H1 (cell line): ENCODE results near the gene PLEKHA4. TPM values are rescaled to one million over a fixed set of nuclear protein-coding genes. Genes with fewer than 3 reads are reported as not detected.

Experiments used
- CTCF ChIA-PET: fragments of 300-600 bp; sonication (Branson Sonifier 250); formaldehyde crosslinking; loops from one replicate; lab custom pipeline; 2021; ENCODE audit not compliant: partially characterized antibody; lab: Charles Lee
- POLR2A ChIA-PET: fragments of 300-600 bp; sonication (Branson Sonifier 250); formaldehyde crosslinking; loops from one replicate; lab custom pipeline; 2021; ENCODE audit warnings: inconsistent platforms; ENCODE audit not compliant: partially characterized antibody; lab: Charles Lee
- DNase-seq, 2 experiments: peaks; one replicate each; pipeline versions ENCODE4 v3.0.0 to v3.0.0-alpha.2; 2010 to 2022; ENCODE audit warnings: low spot score in 2 of 2, low read depth in 1 of 2, mixed read lengths in 1 of 2
- FAIRE-seq: peaks from 2 replicates; lab custom pipeline; 2011; peaks lifted over from hg19 to GRCh38; lab: Jason Lieb, UNC
- H2AFZ ChIP-seq: 2 replicates; pipeline ENCODE4 v1.8.1; 2012; ENCODE audit warnings: low read length, inconsistent platforms
- H2AK5ac ChIP-seq: 2 replicates; pipeline ENCODE4 v1.6.1; 2013; ENCODE audit warnings: low read depth, low read length
- H2BK120ac ChIP-seq: replicated peaks from 2 replicates; pipeline ENCODE3; 2013; ENCODE audit warnings: low read depth, low read length, inconsistent platforms
- H2BK12ac ChIP-seq: 2 replicates; pipeline ENCODE4 v1.6.1; 2013; ENCODE audit warnings: low read depth, low read length
- H2BK15ac ChIP-seq: 2 replicates; pipeline ENCODE4 v1.6.1; 2013; ENCODE audit warnings: low read length
- H2BK20ac ChIP-seq: 2 replicates; pipeline ENCODE4 v1.6.1; 2013; ENCODE audit warnings: low read length
- H2BK5ac ChIP-seq: 2 replicates; pipeline ENCODE4 v1.6.1; 2013; ENCODE audit warnings: low read depth, low read length
- H3K14ac ChIP-seq: 2 replicates; pipeline ENCODE4 v1.6.1; 2013; ENCODE audit warnings: inconsistent platforms; ENCODE audit not compliant: insufficient read length
- H3K18ac ChIP-seq: 2 replicates; pipeline ENCODE4 v1.6.1; 2013; ENCODE audit warnings: low read length; ENCODE audit errors: extremely low read depth
- H3K23ac ChIP-seq: 2 replicates; pipeline ENCODE4 v1.6.1; 2013; ENCODE audit warnings: inconsistent platforms; ENCODE audit not compliant: insufficient read length
- H3K23me2 ChIP-seq: 2 replicates; pipeline ENCODE4 v1.6.1; 2013; ENCODE audit warnings: low read depth, low read length
- H3K27ac ChIP-seq: 2 replicates; pipeline ENCODE4 v1.6.1; 2011; ENCODE audit warnings: low read depth, low read length, inconsistent platforms
- H3K27me3 ChIP-seq, 4 experiments: replicated peaks in 1 of 4; 1 replicate in 1 of 4; 2 replicates in 3 of 4; pipeline versions ENCODE4 v1.6.1 to v1.8.1; 2011 to 2013; ENCODE audit warnings: low read length in 3 of 4, mild to moderate bottlenecking in 3 of 4, inconsistent platforms in 2 of 4, mixed read lengths in 2 of 4, moderate library complexity in 1 of 4; ENCODE audit not compliant: control insufficient read depth in 3 of 4, insufficient read depth in 3 of 4; ENCODE audit errors: extremely low read depth in 1 of 4
- H3K36me3 ChIP-seq, 4 experiments: 2 replicates each; pipeline versions ENCODE4 v1.6.1 to v1.8.1; 2011 to 2013; ENCODE audit warnings: mild to moderate bottlenecking in 4 of 4, low read length in 3 of 4, moderate library complexity in 2 of 4, control low read depth in 1 of 4, inconsistent platforms in 1 of 4; ENCODE audit not compliant: insufficient read depth in 4 of 4, control insufficient read depth in 2 of 4
- H3K4ac ChIP-seq: replicated peaks from 2 replicates; pipeline ENCODE3; 2013; ENCODE audit warnings: low read length, low read depth, mixed read lengths, inconsistent platforms; ENCODE audit not compliant: insufficient read length
- H3K4me1 ChIP-seq, 4 experiments: replicated peaks in 1 of 4; 1 replicate in 1 of 4; 2 replicates in 3 of 4; pipeline versions ENCODE4 v1.6.1 to v1.8.1; 2011 to 2013; ENCODE audit warnings: low read length in 3 of 4, inconsistent platforms in 2 of 4, mixed read lengths in 1 of 4; ENCODE audit not compliant: insufficient read depth in 4 of 4, control insufficient read depth in 3 of 4
- H3K4me2 ChIP-seq, 2 experiments: 2 replicates each; pipeline versions ENCODE4 v1.6.1 to v1.8.1; 2011 to 2013; ENCODE audit warnings: low read depth in 2 of 2, low read length in 2 of 2, control low read depth in 1 of 2, inconsistent platforms in 1 of 2, mild to moderate bottlenecking in 1 of 2; ENCODE audit not compliant: insufficient read depth in 1 of 2
- H3K4me3 ChIP-seq, 4 experiments: fragments of 200-600, 300-600 bp in 1 of 4; sonication (generic), shearing (Covaris generic), sonication (Bioruptor Twin) in 1 of 4; 2 replicates each; pipeline versions ENCODE4 v1.5.1 to v1.8.1; 2011 to 2016; ENCODE audit warnings: low read length in 4 of 4, low read depth in 3 of 4, control low read depth in 2 of 4, inconsistent platforms in 2 of 4, mild to moderate bottlenecking in 2 of 4, mixed read lengths in 1 of 4, moderate library complexity in 1 of 4; ENCODE audit not compliant: insufficient read depth in 2 of 4; ENCODE audit errors: extremely low read depth in 1 of 4
- H3K56ac ChIP-seq: replicated peaks from 2 replicates; pipeline ENCODE3; 2013; ENCODE audit warnings: low read depth, mild to moderate bottlenecking, mixed read lengths, low read length, inconsistent platforms; ENCODE audit not compliant: insufficient read length
- H3K79me1 ChIP-seq: 2 replicates; pipeline ENCODE4 v1.6.1; 2013; ENCODE audit warnings: low read depth, low read length, control low read depth
- H3K79me2 ChIP-seq, 2 experiments: 2 replicates each; pipeline versions ENCODE4 v1.6.1 to v1.8.1; 2012 to 2013; ENCODE audit warnings: low read length in 2 of 2, mild to moderate bottlenecking in 2 of 2, inconsistent platforms in 1 of 2; ENCODE audit not compliant: insufficient read depth in 2 of 2, control insufficient read depth in 1 of 2
- H3K9ac ChIP-seq, 4 experiments: replicated peaks in 1 of 4; 1 replicate in 1 of 4; 2 replicates in 3 of 4; pipeline versions ENCODE4 v1.6.1 to v1.8.1; 2011 to 2013; ENCODE audit warnings: low read depth in 3 of 4, low read length in 3 of 4, control low read depth in 2 of 4, mild to moderate bottlenecking in 2 of 4, moderate library complexity in 2 of 4, inconsistent platforms in 1 of 4; ENCODE audit errors: extremely low read depth in 1 of 4
- H3K9me3 ChIP-seq, 2 experiments: 2 replicates each; pipeline versions ENCODE4 v1.6.1 to v1.8.1; 2012 to 2013; ENCODE audit warnings: mild to moderate bottlenecking in 2 of 2, moderate library complexity in 2 of 2, control low read depth in 1 of 2, inconsistent platforms in 1 of 2, low read depth in 1 of 2, low read length in 1 of 2, mixed read lengths in 1 of 2; ENCODE audit not compliant: insufficient read depth in 2 of 2
- H4K20me1 ChIP-seq, 2 experiments: replicated peaks in 1 of 2; 2 replicates each; pipeline versions ENCODE3 to v1.8.1; 2011 to 2013; ENCODE audit warnings: inconsistent platforms in 2 of 2, low read length in 2 of 2, mild to moderate bottlenecking in 1 of 2; ENCODE audit not compliant: insufficient read depth in 2 of 2, control insufficient read depth in 1 of 2
- H4K5ac ChIP-seq: 2 replicates; pipeline ENCODE4 v1.6.1; 2013; ENCODE audit warnings: low read length, low read depth, mixed read lengths, inconsistent platforms; ENCODE audit not compliant: insufficient read length
- H4K8ac ChIP-seq: 2 replicates; pipeline ENCODE4 v1.8.0; 2013; ENCODE audit warnings: mild to moderate bottlenecking, moderate library complexity, low read length, inconsistent platforms; ENCODE audit not compliant: insufficient read depth; ENCODE audit errors: extremely low read depth
- H4K91ac ChIP-seq: replicated peaks from 2 replicates; pipeline ENCODE3; 2013; ENCODE audit warnings: low read length, mixed read lengths, inconsistent platforms; ENCODE audit not compliant: insufficient read length
- CEBPB ChIP-seq: IDR thresholded peaks from 2 replicates; pipeline ENCODE4 v1.6.1; 2012; ENCODE audit warnings: low read depth, low read length
- EZH2 ChIP-seq: fragments of 200-600 bp; sonication (generic); IDR thresholded peaks from 2 replicates; pipeline ENCODE4 v1.7.1; 2012; ENCODE audit warnings: low read depth, mild to moderate bottlenecking, moderate library complexity, low read length, inconsistent platforms; ENCODE audit not compliant: severe bottlenecking
- KDM4A ChIP-seq: IDR thresholded peaks from one replicate; pipeline ENCODE4 v1.7.1; 2012; ENCODE audit warnings: low read depth, mild to moderate bottlenecking, moderate library complexity, low read length, inconsistent platforms; ENCODE audit not compliant: severe bottlenecking
- NANOG ChIP-seq: IDR thresholded peaks from 2 replicates; pipeline ENCODE4 v1.6.1; 2011; ENCODE audit warnings: low read length, low read depth, mild to moderate bottlenecking, inconsistent platforms; ENCODE audit not compliant: insufficient read depth, poor library complexity, severe bottlenecking
- POLR2A ChIP-seq, 2 experiments: IDR thresholded peaks; 1 replicate in 1 of 2; 2 replicates in 1 of 2; pipeline ENCODE4 v1.6.1; 2011; ENCODE audit warnings: low read depth in 2 of 2, low read length in 2 of 2, mild to moderate bottlenecking in 2 of 2; ENCODE audit errors: control extremely low read depth in 1 of 2
- POLR2AphosphoS5 ChIP-seq: IDR thresholded peaks from 2 replicates; pipeline ENCODE4 v1.6.1; 2011; ENCODE audit warnings: low read depth, low read length
- RAD21 ChIP-seq, 2 experiments: IDR thresholded peaks in 1 of 2; conservative IDR thresholded peaks in 1 of 2; 2 replicates each; pipeline ENCODE4 v1.6.1; 2011; ENCODE audit warnings: low read depth in 2 of 2, low read length in 2 of 2, improper control_type of control experiment in 1 of 2, inconsistent platforms in 1 of 2, mild to moderate bottlenecking in 1 of 2, moderate library complexity in 1 of 2
- SIX5 ChIP-seq: IDR thresholded peaks from 2 replicates; pipeline ENCODE4 v1.6.1; 2011; ENCODE audit warnings: mild to moderate bottlenecking, low read depth, low read length
- SP2 ChIP-seq: IDR thresholded peaks from 2 replicates; pipeline ENCODE4 v1.6.1; 2012; ENCODE audit warnings: mild to moderate bottlenecking, low read length, inconsistent platforms
- SP4 ChIP-seq: IDR thresholded peaks from 2 replicates; pipeline ENCODE4 v1.6.1; 2012; ENCODE audit warnings: low read length, inconsistent platforms
- SRF ChIP-seq: IDR thresholded peaks from 2 replicates; pipeline ENCODE4 v1.6.1; 2011; ENCODE audit warnings: mild to moderate bottlenecking, low read depth, low read length, moderate library complexity
- WGBS, 2 experiments: shearing (Covaris generic) in 1 of 2; methylation state at CpG; one replicate each; pipeline versions ENCODE4 v1.1.6 to v1.1.7; 2013 to 2015; ENCODE audit warnings: low lambda C conversion rate in 2 of 2, mixed read lengths in 2 of 2, inconsistent platforms in 1 of 2, low coverage in 1 of 2, missing lambda C conversion rate in 1 of 2; ENCODE audit not compliant: insufficient replicate concordance in 2 of 2, insufficient coverage in 1 of 2, insufficient read length in 1 of 2; ENCODE audit errors: extremely low coverage in 1 of 2, missing lambda C conversion rate in 1 of 2; 5-methylcytosine and 5-hydroxymethylcytosine counted together
- polyA plus RNA-seq, 7 experiments: library from polyadenylated mRNA; depleted of rRNA in 3 of 7; stranded (reverse) in 5 of 7; unstranded in 2 of 7; fragments of >200 nt in 5 of 7; fragments of 200-250 nt in 2 of 7; gene quantifications; 1 replicate in 5 of 7; 2 replicates in 1 of 7; 4 replicates in 1 of 7; pipeline versions ENCODE4 v1.2.1 to v1.2.3, GENCODE V29; 2011 to 2013; ENCODE audit warnings: missing spikeins in 2 of 7, mixed read lengths in 2 of 7
- total RNA-seq: library from RNA; stranded (reverse); fragmentation: NEBNext Ultra II Directional; extraction: Animal tissue kit (Norgen Biotek cat#: 25700); gene quantifications from 2 replicates; pipeline ENCODE4 v1.2.1, GENCODE V29; 2021
- TF ChIP-seq, protein P1 (sequence below): IDR thresholded peaks from 2 replicates; pipeline ENCODE4 v1.6.1; 2011; ENCODE audit warnings: low read depth, mild to moderate bottlenecking, low read length; ENCODE audit not compliant: insufficient read depth

PLEKHA4 gene
- total and polyA plus RNA-seq, 2 of the 8 experiments (the other 6 are each of a cell fraction or from before 2014, with no cell fraction given), result 8.2 to 18.0 TPM

DNA sequence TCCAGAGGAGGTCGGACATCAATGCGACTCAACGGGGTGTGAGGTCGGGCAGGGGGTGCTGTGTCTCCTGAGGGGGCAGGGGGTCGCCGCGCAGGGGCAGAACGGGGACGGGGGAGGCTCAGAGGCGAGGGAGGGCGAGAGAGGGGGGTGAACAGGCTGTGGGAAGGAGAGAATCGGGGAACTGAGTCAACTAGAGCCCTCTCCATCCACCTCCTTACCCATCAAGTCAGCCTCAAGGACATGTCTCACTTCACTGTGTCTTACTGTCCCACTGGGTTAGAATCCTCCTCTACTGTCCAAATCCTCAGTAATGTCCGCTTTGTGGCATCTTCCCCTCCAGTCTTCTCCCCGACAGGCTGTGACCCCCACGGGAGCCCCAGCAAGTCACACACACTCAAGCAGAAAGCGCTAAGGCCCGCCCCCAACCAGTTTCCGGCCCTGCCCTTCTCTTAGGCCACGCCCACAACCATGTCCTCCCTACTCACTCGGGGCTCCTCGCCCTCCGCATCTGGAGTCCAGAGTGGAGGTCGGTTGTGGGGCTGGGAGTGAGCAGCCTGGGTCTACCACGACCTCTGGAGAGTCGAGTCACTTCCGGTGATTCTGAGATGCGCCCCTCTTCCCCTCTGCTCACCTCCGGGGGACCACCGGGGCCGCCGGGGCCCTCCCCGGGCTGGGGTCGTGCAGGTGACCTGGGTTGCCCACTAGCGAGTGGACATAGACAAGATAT, 9.3 kb downstream of the PLEKHA4 start:
- no peak overlapping the region for H2BK20ac ChIP-seq
- WGBS, 2 experiments, result 92% methylated on average over 23 of the region's 34 CpGs; no CpG with 5 or more reads in 1 of the 2 experiments
- H3K4me1 ChIP-seq, result peaks cover 0 to 6% (median 0%) of the 10 kb centered on the region in 4 experiments; a peak in 1 of 7 replicates
- no peak overlapping the region for H3K18ac ChIP-seq
- no peaks in the 10 kb centered on the region for H4K20me1 ChIP-seq
- H2AFZ ChIP-seq, result no peak overlapping the region
- H3K9me3 ChIP-seq, result no peaks in the 10 kb centered on the region
- 0 out of 2 replicates have a peak, but pooled peaks cover 2% of the 10 kb centered on the region for H3K79me1 ChIP-seq
- H3K56ac ChIP-seq, result no peak overlapping the region
- FAIRE-seq (no peak), DNase-seq (peak in 1 of 2 experiments; percentile 69)
- no peaks in the 10 kb centered on the region; a peak in 1 of 7 replicates for H3K27me3 ChIP-seq
- no peak overlapping the region for H3K14ac ChIP-seq
- no peak overlapping the region for H3K4ac ChIP-seq
- ChIA-PET POLR2A (interaction anchor here (0.7 to 4.2 kb wide), 6 partner anchors 9 to 21 kb away, joined by 3 to 43 read pairs (median 6); partner anchors contain the start of genes PLEKHA4 and PPP1R15A), CTCF (interaction anchor here (0.8 to 1.3 kb wide), 3 partner anchors 76 to 366 kb away, joined by 3 to 5 read pairs (median 3); no protein-coding TSS in a partner anchor)
- no peak overlapping the region for H4K91ac ChIP-seq
- no peak overlapping the region for H2AK5ac ChIP-seq
- H2BK12ac ChIP-seq, result no peak overlapping the region; the same call in 1 of the 2 replicates
- no peak overlapping the region for H2BK120ac ChIP-seq
- H3K36me3 ChIP-seq, result no peaks in the 10 kb centered on the region; a peak in 2 of 8 replicates
- H3K4me2 ChIP-seq, result 0 out of 4 replicates have a peak overlapping the region, but pooled peaks of 1 of the 2 experiments have one; percentile 33
- no peaks in the 10 kb centered on the region for H3K23me2 ChIP-seq
- no peaks in the 10 kb centered on the region for H3K79me2 ChIP-seq
- H2BK15ac ChIP-seq, result no peak overlapping the region
- no peak overlapping the region for H3K23ac ChIP-seq
- H3K9ac ChIP-seq, result no peak overlapping the region
- H2BK5ac ChIP-seq, result no peak overlapping the region
- no peak overlapping the region for H3K4me3 ChIP-seq
- H4K5ac ChIP-seq, result no peak overlapping the region
- no peak overlapping the region for H4K8ac ChIP-seq
- no peak overlapping the region for H3K27ac ChIP-seq
- TF ChIP-seq SP2, result no peak
- TF ChIP-seq, protein P1, sequence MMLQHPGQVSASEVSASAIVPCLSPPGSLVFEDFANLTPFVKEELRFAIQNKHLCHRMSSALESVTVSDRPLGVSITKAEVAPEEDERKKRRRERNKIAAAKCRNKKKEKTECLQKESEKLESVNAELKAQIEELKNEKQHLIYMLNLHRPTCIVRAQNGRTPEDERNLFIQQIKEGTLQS, result no peak
- no peak for TF ChIP-seq SRF
- TF ChIP-seq POLR2AphosphoS5, result no peak
- TF ChIP-seq RAD21 (IDR thresholded peaks at IDR 0.05 in 1 of 2, conservative IDR thresholded peaks at IDR 0.05 in 1 of 2; ENCODE audit: low read depth in 2 of 2, low read length in 2 of 2), result no peak
- no peak for TF ChIP-seq NANOG
- no peak for TF ChIP-seq POLR2A (IDR thresholded peaks at IDR 0.05; ENCODE audit: control extremely low read depth in 1 of 2, low read depth in 2 of 2, low read length in 2 of 2)
- no peak for TF ChIP-seq SIX5
- no peak for TF ChIP-seq KDM4A
- no peak for TF ChIP-seq SP4
- TF ChIP-seq CEBPB, result no peak
- TF ChIP-seq EZH2, result no peak
